HTERT RPE-1 (cell line): ENCODE results near the gene GNAT2.

Experiments used
- in situ Hi-C: fragments of 300-500 bp; cut with MboI; formaldehyde crosslinking; loops from 4 replicates; pipeline ENCODE4 v1.14.3; 2020; ENCODE audit warnings: low sequenced_read_pairs

GNAT2 gene

GRCh38 chr1:109628540-109629321 is 9.3 kb upstream of the GNAT2 start:
- in situ Hi-C loops, result no loop called here

GRCh38 chr1:109627692-109628399 is 8.4 kb upstream of the GNAT2 start:
- in situ Hi-C loops, result no loop called here

- in situ Hi-C loops, result no loop called here
These were observed 7.4 kb upstream of the GNAT2 start for GRCh38 chr1:109626682-109627408.

- in situ Hi-C loops, result no loop called here
These were observed 6.5 kb upstream of the GNAT2 start for GRCh38 chr1:109625601-109626560.

GRCh38 chr1:109625176-109625575 is 5.8 kb upstream of the GNAT2 start:
- in situ Hi-C loops, result no loop called here

GRCh38 chr1:109624201-109625010 is 5.0 kb upstream of the GNAT2 start:
- in situ Hi-C loops, result no loop called here

- in situ Hi-C loops, result no loop called here
These were observed 4.3 kb upstream of the GNAT2 start for GRCh38 chr1:109623601-109624161.

GRCh38 chr1:109622895-109623294 is 3.5 kb upstream of the GNAT2 start:
- in situ Hi-C loops, result no loop called here

GRCh38 chr1:109622137-109622892 is 2.9 kb upstream of the GNAT2 start:
- in situ Hi-C loops, result no loop called here

- in situ Hi-C loops, result no loop called here
These were observed 2.1 kb upstream of the GNAT2 start for GRCh38 chr1:109621379-109622136.

GRCh38 chr1:109620841-109621286 is 1.4 kb upstream of the GNAT2 start:
- in situ Hi-C loops, result no loop called here

GRCh38 chr1:109620401-109620791 is 980 bp upstream of the GNAT2 start:
- in situ Hi-C loops, result no loop called here

GRCh38 chr1:109618661-109619575 is 498 bp downstream of the GNAT2 start:
- in situ Hi-C loops, result no loop called here

GRCh38 chr1:109617291-109617801 is 2.1 kb downstream of the GNAT2 start:
- in situ Hi-C loops, result no loop called here

- in situ Hi-C loops, result no loop called here
These were observed 3.0 kb downstream of the GNAT2 start for GRCh38 chr1:109616391-109616790.

GRCh38 chr1:109615879-109616278 is 3.5 kb downstream of the GNAT2 start:
- in situ Hi-C loops, result no loop called here
